COLO829 (cell line): ENCODE data around the gene SLIT3.

Experiments
- DNase-seq: peaks from one replicate; pipeline ENCODE4 v3.0.0; 2012; ENCODE audit warnings: low spot score

The SLIT3 gene

GRCh38 chr5:168796593-168797580 is 504.1 kb downstream of the SLIT3 start:
- no peak for DNase-seq

GRCh38 chr5:168796000-168796399 is 504.9 kb downstream of the SLIT3 start:
- DNase-seq: no peak

DNA sequence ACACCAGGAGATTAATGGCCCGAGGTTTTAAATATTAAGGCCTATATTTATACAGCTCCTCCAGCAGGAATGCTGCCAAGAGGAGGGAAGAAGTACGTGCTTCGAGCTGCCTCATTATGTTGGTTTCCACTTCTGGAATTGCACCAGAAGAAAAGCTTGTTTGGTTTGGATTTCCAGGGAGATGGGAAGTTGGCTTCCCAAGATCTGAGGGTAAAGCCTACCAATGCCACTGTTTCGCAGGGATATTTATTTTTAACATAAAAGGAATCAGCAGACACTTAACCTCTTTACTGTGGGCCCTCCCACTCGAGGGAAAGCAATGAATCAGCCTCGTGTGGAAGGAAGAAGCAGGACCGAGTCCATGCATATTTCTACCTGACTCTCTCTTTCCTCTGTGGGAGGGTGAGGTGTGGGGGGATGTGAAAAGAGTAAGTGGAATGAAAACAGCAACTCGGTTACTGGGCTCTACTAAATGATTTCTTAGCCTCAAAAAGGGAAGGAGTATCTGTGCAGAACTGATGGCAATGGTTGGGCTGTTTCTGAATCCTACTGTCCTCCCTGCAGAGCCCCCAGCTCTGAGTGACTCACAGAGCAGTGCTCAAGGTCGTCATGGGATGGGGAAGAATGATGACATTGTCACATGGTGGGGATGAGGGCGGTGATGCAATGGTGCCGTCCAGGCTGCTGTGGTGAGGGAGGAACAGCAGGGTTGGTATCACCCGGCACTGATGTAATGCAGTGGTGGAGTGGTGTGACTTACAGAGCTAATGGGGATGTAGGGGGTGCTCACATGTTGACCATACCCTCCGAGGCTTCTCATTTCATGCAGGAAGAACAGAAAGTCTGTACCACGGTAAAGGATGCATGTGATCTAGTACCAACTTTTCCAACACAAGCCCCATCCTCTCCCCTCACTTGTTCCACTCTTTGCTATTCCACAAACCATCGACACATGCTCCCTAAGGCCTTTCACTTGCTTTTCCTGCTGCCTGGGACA is 506.8 kb downstream of the SLIT3 start:
- DNase-seq: peak; percentile 42

DNA sequence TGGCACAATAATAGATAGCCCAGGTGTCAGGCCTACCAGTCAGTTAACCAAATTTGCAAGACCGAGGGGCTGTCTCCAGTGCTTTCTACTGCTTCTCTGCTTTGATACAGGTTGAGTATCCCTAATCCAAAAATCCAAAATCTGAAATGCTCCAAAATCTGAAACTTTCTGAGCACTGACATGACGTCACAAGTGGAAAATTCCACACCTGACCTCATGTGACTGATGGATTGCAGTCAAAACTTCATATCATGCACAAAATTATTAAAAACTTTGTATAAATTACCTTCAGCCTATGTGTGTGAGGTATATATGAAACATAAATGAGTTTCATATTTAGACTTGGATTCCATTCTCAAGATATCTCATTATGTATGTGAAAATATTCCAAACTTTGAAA is 508.3 kb downstream of the SLIT3 start:
- DNase-seq: no peak

DNA sequence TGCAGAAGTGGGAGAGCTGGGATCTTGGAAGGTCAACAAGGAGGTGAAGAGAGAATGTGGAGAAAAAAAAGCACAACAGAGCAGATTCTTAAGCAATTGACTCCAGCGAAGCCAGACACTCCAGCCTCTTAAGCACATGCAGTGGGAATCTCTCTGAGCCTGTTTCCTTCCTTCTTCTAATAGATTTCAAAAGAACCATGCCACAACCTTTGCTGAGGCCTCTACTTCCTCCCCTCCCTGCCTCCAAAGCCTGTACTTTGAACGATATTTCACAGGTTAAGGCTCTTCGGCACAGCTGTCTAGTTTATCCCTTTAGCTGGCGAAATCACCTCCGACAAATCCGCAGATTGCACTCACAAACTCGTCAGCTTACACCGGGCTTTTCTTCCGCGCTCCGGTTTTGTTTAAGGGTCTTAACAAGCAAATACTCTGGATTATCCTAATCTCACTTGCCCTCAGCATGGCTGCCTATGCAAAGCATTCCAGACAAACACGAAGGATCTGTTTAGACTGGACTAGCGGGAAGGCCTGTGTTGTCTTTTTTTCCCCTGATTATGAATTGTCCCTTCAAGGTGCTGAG is 510.2 kb downstream of the SLIT3 start:
- no peak for DNase-seq

- DNase-seq: no peak
These were observed 510.8 kb downstream of the SLIT3 start for GRCh38 chr5:168790002-168790635.

DNA sequence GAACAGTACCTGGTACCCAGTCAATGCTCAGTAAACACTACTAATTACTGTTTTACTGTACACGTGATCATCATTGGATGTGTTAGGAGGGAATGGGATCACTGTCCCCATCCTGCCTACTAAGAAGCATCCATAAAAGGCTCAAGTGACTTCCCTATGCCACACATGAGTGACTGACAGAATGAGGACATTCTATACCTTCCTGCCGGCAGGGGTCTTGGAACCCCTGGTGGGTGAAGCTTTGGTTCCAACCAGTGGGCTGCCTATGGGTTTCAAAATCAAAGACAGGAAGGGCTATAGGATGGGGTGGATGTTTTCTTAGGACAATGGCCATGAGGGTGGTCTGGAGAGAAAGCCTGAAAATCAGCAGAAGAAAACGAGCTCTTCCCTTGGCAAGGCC is 512.2 kb downstream of the SLIT3 start:
- DNase-seq: no peak

GRCh38 chr5:168788107-168788506 is 512.8 kb downstream of the SLIT3 start:
- no peak for DNase-seq

- peak; percentile 18 for DNase-seq
These were observed 514.8 kb downstream of the SLIT3 start for GRCh38 chr5:168786147-168786546.

DNA sequence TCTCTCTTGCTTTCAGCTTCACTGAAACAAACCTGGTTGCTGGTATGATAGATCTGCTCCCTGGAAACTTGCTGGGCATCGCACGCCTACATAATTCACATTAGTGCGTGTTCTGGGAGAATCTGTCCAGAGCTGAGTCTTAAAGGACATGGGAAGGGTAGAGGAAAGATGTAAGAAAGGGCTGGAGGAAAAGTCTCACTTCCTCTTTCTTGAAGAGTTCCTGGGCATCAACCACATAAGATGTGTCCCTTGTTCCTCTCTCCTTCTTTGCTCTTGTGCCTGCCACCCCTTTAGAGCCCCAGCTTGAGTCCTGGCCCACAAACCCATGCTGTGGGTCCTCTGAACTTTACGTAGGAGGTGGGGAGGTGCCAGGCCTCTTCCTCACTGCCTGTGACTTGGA is 516.5 kb downstream of the SLIT3 start:
- DNase-seq: no peak

DNA sequence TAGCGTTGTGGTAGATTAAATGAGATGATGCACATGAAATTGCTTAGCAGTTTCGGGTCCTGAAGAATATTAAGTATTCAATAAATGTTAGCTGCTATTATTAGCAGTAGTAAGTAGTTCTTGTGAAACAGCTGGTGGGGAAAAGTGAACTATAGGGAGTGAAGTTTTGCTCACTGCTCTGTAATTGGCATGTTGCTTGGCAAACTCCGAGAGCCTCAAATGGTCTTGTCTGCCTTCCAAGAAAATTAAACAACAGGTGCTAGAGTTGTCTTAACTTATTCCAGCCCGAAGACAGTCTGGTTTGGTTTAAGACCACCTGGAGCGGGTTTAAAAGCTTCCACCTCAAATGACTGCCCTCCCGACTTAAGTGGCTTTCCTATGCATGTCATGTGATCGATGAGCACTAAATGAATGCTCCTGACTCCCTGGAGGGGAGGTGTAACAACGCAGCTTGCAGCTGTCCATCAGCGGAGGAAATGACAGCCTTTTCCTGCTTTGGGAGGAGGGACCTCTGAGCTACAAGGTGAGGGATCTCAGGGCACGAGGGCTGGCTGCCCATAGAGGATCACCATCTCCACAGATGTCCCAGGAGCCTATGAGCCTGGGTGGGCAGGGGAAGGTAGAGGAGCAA is 518.9 kb downstream of the SLIT3 start:
- no peak for DNase-seq

DNA sequence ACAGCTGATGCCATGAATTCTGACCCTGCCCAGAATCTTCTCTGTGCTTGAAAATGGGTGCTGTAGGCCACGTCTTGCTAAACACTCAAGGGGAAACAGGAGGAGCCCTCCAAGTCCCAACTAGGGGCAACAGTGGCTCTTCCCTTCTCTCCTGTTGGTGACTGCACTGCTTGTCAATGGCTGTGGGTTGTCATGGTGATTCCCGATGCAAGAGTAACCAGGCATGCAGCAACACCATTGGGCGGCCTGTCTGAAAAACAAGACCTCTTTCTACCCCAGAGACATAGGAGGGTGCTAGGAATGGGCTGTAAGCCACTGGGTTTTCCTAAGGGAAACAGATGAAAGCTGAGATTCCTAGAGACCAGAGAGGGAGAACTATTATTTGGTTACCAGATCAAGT is 520.1 kb downstream of the SLIT3 start:
- no peak for DNase-seq

GRCh38 chr5:168779333-168779732 is 521.6 kb downstream of the SLIT3 start:
- no peak for DNase-seq

DNA sequence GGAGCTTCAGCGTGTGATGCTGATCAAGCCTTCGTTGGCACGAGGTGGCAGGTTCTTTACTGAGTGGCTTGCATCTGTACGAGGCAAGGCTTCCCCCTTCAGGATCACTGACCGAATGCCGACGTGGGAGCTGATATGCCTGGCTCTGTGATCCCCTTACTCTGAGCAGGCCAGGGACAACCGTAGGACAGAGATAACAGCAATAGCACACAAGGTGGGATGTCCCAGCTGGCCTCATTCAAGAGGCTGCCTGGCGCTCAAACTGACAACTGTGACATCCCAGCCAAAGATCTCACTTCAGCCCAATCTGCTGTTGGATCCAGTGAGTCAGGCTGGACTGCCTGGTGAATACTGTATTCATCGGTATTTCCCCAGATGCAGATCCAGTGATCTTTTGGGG is 522.4 kb downstream of the SLIT3 start:
- no peak for DNase-seq

- DNase-seq: no peak
These were observed 523.3 kb downstream of the SLIT3 start for GRCh38 chr5:168777651-168778050.

DNA sequence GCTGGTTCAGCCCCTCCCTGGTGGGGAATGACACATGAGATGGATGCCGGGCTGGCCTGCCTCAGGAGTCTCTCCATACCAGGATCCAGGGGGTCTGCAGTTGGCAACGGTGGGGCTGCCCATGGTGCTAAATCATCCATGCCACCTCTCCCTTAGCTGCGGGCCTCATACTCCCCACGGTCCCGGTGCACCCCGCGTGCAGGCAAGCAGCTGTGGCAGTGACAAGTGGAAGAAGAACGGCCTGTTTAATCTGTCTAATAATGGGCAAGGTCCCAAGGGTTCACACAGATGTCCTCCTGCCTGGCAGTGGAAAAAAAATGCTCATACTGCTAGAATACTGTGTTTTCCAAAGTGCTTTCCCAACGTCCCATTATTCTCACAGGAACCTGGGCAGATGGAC is 524.9 kb downstream of the SLIT3 start:
- no peak for DNase-seq

DNA sequence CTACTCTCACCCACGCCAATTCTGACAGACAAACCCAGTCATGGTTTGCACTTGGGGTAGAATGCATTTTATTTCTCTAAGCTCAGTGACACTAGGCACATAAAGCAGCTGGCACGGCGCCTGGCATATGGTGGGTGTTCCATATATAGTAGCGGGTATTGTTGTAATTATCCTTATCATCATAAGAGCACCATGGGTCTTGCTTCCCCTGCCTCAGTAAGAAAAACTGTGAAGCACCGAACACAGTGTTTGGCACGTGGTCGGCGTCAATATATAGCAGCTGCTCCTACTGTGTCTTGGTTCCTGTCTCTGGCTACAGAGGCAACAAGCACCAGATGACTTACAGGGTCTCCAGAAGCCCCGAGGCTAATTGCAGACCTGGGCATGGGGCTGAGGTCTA is 527.7 kb downstream of the SLIT3 start:
- DNase-seq: no peak

GRCh38 chr5:168772316-168772961 is 528.5 kb downstream of the SLIT3 start:
- no peak for DNase-seq

DNA sequence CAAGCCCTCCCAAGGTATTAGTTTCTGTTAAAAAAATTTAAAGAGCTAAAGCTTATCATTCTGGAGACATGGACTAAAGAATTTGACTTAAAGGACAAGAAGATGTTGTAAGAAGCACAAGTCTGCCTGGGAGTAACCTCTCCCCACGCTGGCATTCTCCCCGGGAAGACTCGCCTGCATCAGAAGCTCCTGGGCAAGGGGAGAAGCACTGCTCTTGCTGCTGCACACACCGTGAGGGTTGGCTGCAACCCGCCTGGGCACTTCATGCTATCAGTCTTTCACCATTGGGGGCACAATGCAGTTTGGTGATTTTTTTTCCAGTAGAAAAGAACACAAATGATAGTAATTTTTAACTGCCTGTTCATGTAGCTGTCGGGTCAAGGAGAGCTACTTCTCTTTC is 529.3 kb downstream of the SLIT3 start:
- DNase-seq: no peak

DNA sequence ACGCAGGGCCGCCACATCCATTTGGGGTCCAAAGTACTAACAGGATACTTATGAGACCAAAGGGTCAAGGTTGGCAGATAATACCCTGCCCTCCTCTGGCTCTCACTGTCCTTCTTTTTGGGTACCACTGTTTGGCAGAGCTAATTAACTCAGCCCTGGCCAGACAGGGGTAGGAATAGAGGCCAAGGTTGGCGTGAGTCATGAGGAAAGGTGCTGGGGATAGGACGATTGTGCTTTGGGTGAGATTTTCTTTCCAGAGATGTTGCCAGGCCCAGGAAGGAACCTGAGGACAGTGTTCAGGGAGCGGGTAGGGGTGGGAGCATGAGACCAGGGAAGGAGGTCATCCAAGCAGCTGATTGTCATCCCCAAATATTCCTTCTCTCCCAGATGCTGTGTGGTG is 529.9 kb downstream of the SLIT3 start:
- DNase-seq: no peak

GRCh38 chr5:168770036-168770498 is 530.9 kb downstream of the SLIT3 start:
- DNase-seq: no peak
